A549 (cell line): ENCODE data around the gene ZNF593OS. TPM values are rescaled to one million over a fixed set of nuclear protein-coding genes. Genes with fewer than 3 reads are reported as not detected.
A peak's percentile ranks its signal among the peaks of the same experiment; 100 is the strongest.

ENCODE experiments used
- ATAC-seq, 2 experiments: fragments of 200-7000 bp in 1 of 2; fragments of >200 bp in 1 of 2; cut with Nextera tagmentation in 1 of 2; cut with Tn5 transposase in 1 of 2; 3 replicates each; pipeline versions ENCODE4 v1.8.0 to v1.9.1; 2018 to 2020; ENCODE audit warnings: mild to moderate bottlenecking in 1 of 2, moderate library complexity in 1 of 2
- CTCF ChIA-PET: fragments of 300-600 bp; sonication (Branson Sonifier 250); formaldehyde crosslinking; extraction: SDS; loops from one replicate; lab custom pipeline; 2021; ENCODE audit warnings: antibody characterized with exemption, inconsistent platforms; lab: Yijun Ruan, JAX
- POLR2A ChIA-PET: fragments of 350-600 bp; formaldehyde crosslinking; extraction: SDS; loops from one replicate; lab custom pipeline; 2021; ENCODE audit warnings: antibody characterized with exemption, inconsistent platforms; lab: Yijun Ruan, JAX
- DNase-seq, 2 experiments: peaks; one replicate each; pipeline versions ENCODE4 v3.0.0 to v3.0.0-alpha.2; 2011 to 2016; ENCODE audit warnings: low read depth in 1 of 2, low spot score in 1 of 2
- FAIRE-seq: peaks from 2 replicates; lab custom pipeline; 2011; peaks lifted over from hg19 to GRCh38; lab: Jason Lieb, UNC
- H3K27ac ChIP-seq, 2 experiments: fragments of >200 bp; sonication (Bioruptor Twin); formaldehyde crosslinking; 3 replicates each; pipeline ENCODE4 v1.5.1; 2016 to 2017
- H3K4me1 ChIP-seq: fragments of >200 bp; sonication (Bioruptor Twin); formaldehyde crosslinking; 3 replicates; pipeline ENCODE4 v1.6.1; 2016
- H3K4me2 ChIP-seq: fragments of >200 bp; sonication (Bioruptor Twin); formaldehyde crosslinking; 3 replicates; pipeline ENCODE4 v1.6.1; 2016
- H3K4me3 ChIP-seq: fragments of >200 bp; sonication (Bioruptor Twin); formaldehyde crosslinking; 3 replicates; pipeline ENCODE4 v1.5.1; 2016
- H3K9me3 ChIP-seq: fragments of >200 bp; sonication (Bioruptor Twin); formaldehyde crosslinking; 3 replicates; pipeline ENCODE4 v1.6.1; 2016
- CBX2 ChIP-seq: fragments of 200-600 bp; sonication (generic); IDR thresholded peaks from 2 replicates; pipeline ENCODE4 v1.6.1; 2016; ENCODE audit warnings: low read depth, mild to moderate bottlenecking, borderline replicate concordance
- CEBPB ChIP-seq, 2 experiments: fragments of >200 bp in 1 of 2; sonication (Bioruptor Twin) in 1 of 2; formaldehyde crosslinking in 1 of 2; IDR thresholded peaks; 2 replicates each; pipeline ENCODE4 v1.6.1; 2012 to 2016
- EHMT2 ChIP-seq: fragments of 200-600 bp; sonication (generic); IDR thresholded peaks from 2 replicates; pipeline ENCODE4 v1.6.1; 2016; ENCODE audit warnings: antibody characterized with exemption, low read depth, mild to moderate bottlenecking, moderate library complexity
- FOSB ChIP-seq: fragments of 250-450 bp; sonication (Bioruptor Pico); IDR thresholded peaks from 2 replicates; pipeline ENCODE4 v1.5.0; 2020; ENCODE audit warnings: mild to moderate bottlenecking, moderate library complexity
- GATA3 ChIP-seq: IDR thresholded peaks from 2 replicates; pipeline ENCODE4 v1.6.1; 2012; ENCODE audit warnings: borderline replicate concordance
- JUN ChIP-seq, 2 experiments: fragments of >200 bp; sonication (Bioruptor Twin); formaldehyde crosslinking; IDR thresholded peaks; 2 replicates in 1 of 2; 3 replicates in 1 of 2; pipeline ENCODE4 v1.6.1; 2016 to 2017
- KDM5A ChIP-seq: fragments of 200-600 bp; sonication (generic); IDR thresholded peaks from 2 replicates; pipeline ENCODE4 v1.6.1; 2016; ENCODE audit warnings: antibody characterized with exemption, mild to moderate bottlenecking
- MAFK ChIP-seq: fragments of 450-650 bp; IDR thresholded peaks from 2 replicates; pipeline ENCODE4 v1.6.1; 2014; ENCODE audit not compliant: partially characterized antibody
- MYC ChIP-seq: IDR thresholded peaks from 2 replicates; pipeline ENCODE4 v1.6.1; 2012; ENCODE audit warnings: mild to moderate bottlenecking, inconsistent platforms, low read length, improper control_type of control experiment, borderline replicate concordance
- NFE2L2 ChIP-seq: fragments of 150-350 bp; conservative IDR thresholded peaks from 2 replicates; pipeline ENCODE4 v1.6.1; 2014; ENCODE audit warnings: low read length
- PHF8 ChIP-seq: fragments of 200-600 bp; sonication (generic); IDR thresholded peaks from 2 replicates; pipeline ENCODE4 v1.6.1; 2016; ENCODE audit warnings: low read depth, mild to moderate bottlenecking, antibody characterized with exemption, moderate library complexity, borderline replicate concordance
- POLR2A ChIP-seq: IDR thresholded peaks from 2 replicates; pipeline ENCODE4 v1.6.1; 2012; ENCODE audit warnings: mild to moderate bottlenecking, low read length
- RAD21 ChIP-seq, 2 experiments: fragments of >200 bp in 1 of 2; sonication (Bioruptor Twin) in 1 of 2; formaldehyde crosslinking in 1 of 2; IDR thresholded peaks in 1 of 2; conservative IDR thresholded peaks in 1 of 2; 2 replicates in 1 of 2; 3 replicates in 1 of 2; pipeline ENCODE4 v1.6.1; 2012 to 2018; ENCODE audit warnings: inconsistent platforms in 1 of 2
- RARB ChIP-seq: fragments of 250-450 bp; sonication (Bioruptor Pico); IDR thresholded peaks from 2 replicates; pipeline ENCODE4 v1.8.0; 2021; ENCODE audit warnings: mild to moderate bottlenecking, moderate library complexity
- RFX5 ChIP-seq: fragments of 450-650 bp; IDR thresholded peaks from 2 replicates; pipeline ENCODE4 v1.7.1; 2014; ENCODE audit warnings: antibody characterized with exemption, mild to moderate bottlenecking, moderate library complexity
- SMC3 ChIP-seq: fragments of >200 bp; sonication (Bioruptor Twin); formaldehyde crosslinking; IDR thresholded peaks from 3 replicates; pipeline ENCODE4 v1.6.1; 2018; ENCODE audit warnings: inconsistent platforms
- SREBF2 ChIP-seq: fragments of 450-650 bp; IDR thresholded peaks from 2 replicates; pipeline ENCODE4 v1.6.1; 2014; ENCODE audit warnings: mild to moderate bottlenecking, moderate library complexity
- TFCP2L1 ChIP-seq: fragments of 250-450 bp; sonication (Bioruptor Pico); IDR thresholded peaks from 2 replicates; pipeline ENCODE4 v1.5.0; 2021; ENCODE audit warnings: mild to moderate bottlenecking
- ZFP36 ChIP-seq: fragments of 450-650 bp; IDR thresholded peaks from 2 replicates; pipeline ENCODE4 v1.6.1; 2014; ENCODE audit warnings: borderline replicate concordance; ENCODE audit not compliant: partially characterized antibody
- WGBS: methylation state at CpG from one replicate; pipeline ENCODE4 v1.1.6; 2017; ENCODE audit errors: missing lambda C conversion rate; 5-methylcytosine and 5-hydroxymethylcytosine counted together
- polyA plus RNA-seq, 4 experiments: library from polyadenylated mRNA; depleted of rRNA in 3 of 4; stranded (reverse); fragments of >200 nt; fragmentation: RNase III in 1 of 4; extraction: RNeasy Plus Mini Kit Qiagen cat#74134 plus additional on column Dnase treatment in 1 of 4; gene quantifications; 2 replicates in 3 of 4; 3 replicates in 1 of 4; pipeline ENCODE4 v1.2.3, GENCODE V29; 2011 to 2017
- TF ChIP-seq, protein P1 (sequence below): fragments of 250-450 bp; sonication (Bioruptor Pico); IDR thresholded peaks from 2 replicates; pipeline ENCODE4 v1.5.0; 2021; ENCODE audit warnings: mild to moderate bottlenecking, moderate library complexity, borderline replicate concordance
- TF ChIP-seq, protein P2 (sequence below): fragments of 450-650 bp; IDR thresholded peaks from 2 replicates; pipeline ENCODE4 v1.6.1; 2014; ENCODE audit warnings: antibody characterized with exemption

ZNF593OS gene
- polyA plus RNA-seq, 2 of the 4 experiments (the other 2 are of a cell fraction) = not detected

DNA sequence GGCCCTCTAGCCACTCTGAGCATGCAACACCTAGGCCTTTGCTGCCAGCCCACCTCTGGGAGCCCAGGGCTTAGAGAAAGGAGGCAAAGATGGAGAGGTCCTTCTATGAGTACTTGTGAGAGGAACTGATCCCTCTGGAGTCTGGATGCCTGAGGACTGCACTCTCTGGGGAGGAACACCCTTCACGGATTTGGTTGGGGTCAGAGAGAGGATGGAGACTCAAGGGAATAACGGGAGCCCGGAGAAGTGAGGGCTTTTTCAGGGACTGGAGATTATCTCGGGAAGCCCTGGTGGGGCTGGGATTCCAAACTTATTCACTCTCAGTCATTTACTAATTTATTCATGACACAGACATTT, 2.5 kb downstream of the ZNF593OS start:
- CTCF ChIA-PET = interaction anchor here (0.6 to 3.7 kb wide), 34 partner anchors 8 to 271 kb away, joined by 3 to 33 read pairs (median 4); partner anchors contain the start of genes CATSPER4, CEP85, CNKSR1 and DHDDS
- TF ChIP-seq FOSB (CRISPR knock-in tag) = no peak
- TF ChIP-seq MYC = no peak
- TF ChIP-seq, protein P1, sequence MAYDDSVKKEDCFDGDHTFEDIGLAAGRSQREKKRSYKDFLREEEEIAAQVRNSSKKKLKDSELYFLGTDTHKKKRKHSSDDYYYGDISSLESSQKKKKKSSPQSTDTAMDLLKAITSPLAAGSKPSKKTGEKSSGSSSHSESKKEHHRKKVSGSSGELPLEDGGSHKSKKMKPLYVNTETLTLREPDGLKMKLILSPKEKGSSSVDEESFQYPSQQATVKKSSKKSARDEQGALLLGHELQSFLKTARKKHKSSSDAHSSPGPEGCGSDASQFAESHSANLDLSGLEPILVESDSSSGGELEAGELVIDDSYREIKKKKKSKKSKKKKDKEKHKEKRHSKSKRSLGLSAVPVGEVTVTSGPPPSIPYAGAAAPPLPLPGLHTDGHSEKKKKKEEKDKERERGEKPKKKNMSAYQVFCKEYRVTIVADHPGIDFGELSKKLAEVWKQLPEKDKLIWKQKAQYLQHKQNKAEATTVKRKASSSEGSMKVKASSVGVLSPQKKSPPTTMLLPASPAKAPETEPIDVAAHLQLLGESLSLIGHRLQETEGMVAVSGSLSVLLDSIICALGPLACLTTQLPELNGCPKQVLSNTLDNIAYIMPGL (CRISPR knock-in tag) = no peak
- TF ChIP-seq SMC3 = no peak
- TF ChIP-seq TFCP2L1 (CRISPR knock-in tag) = no peak
- TF ChIP-seq CBX2 = no peak
- no peak for TF ChIP-seq JUN (IDR thresholded peaks at IDR 0.05)
- no peak for TF ChIP-seq PHF8
- no peak for TF ChIP-seq EHMT2
- no peak for TF ChIP-seq GATA3
- TF ChIP-seq RAD21 (conservative IDR thresholded peaks at IDR 0.05 in 1 of 2, IDR thresholded peaks at IDR 0.05 in 1 of 2) = no peak
- TF ChIP-seq MAFK = no peak
- TF ChIP-seq KDM5A = no peak
- no peak for TF ChIP-seq CEBPB (IDR thresholded peaks at IDR 0.05)
- TF ChIP-seq, protein P2, sequence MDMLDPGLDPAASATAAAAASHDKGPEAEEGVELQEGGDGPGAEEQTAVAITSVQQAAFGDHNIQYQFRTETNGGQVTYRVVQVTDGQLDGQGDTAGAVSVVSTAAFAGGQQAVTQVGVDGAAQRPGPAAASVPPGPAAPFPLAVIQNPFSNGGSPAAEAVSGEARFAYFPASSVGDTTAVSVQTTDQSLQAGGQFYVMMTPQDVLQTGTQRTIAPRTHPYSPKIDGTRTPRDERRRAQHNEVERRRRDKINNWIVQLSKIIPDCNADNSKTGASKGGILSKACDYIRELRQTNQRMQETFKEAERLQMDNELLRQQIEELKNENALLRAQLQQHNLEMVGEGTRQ = no peak
- TF ChIP-seq POLR2A = no peak
- TF ChIP-seq ZFP36 = no peak
- no peak for TF ChIP-seq SREBF2
- Histone ChIP-seq H3K27ac (peak overlapping the region; percentile 90 to 99; a peak in 5 of 6 replicates), H3K4me3 (peak overlapping the region; percentile 95; the same call in 2 of the 3 replicates), H3K4me1 (peaks cover 10% of the 10 kb centered on the region; the same call in 2 of the 3 replicates), H3K4me2 (peak overlapping the region; percentile 87), H3K9me3 (no peaks in the 10 kb centered on the region)
- FAIRE-seq = no peak
- POLR2A ChIA-PET = interaction anchor here (0.5 to 1.6 kb wide), 3 partner anchors 58 to 264 kb away, joined by 6 to 15 read pairs (median 8); partner anchors contain the start of genes CEP85 and PDIK1L
- ATAC-seq = no peak
- 72% methylated on average over 4 of the region's 4 CpGs for WGBS
- no peak for DNase-seq

DNA sequence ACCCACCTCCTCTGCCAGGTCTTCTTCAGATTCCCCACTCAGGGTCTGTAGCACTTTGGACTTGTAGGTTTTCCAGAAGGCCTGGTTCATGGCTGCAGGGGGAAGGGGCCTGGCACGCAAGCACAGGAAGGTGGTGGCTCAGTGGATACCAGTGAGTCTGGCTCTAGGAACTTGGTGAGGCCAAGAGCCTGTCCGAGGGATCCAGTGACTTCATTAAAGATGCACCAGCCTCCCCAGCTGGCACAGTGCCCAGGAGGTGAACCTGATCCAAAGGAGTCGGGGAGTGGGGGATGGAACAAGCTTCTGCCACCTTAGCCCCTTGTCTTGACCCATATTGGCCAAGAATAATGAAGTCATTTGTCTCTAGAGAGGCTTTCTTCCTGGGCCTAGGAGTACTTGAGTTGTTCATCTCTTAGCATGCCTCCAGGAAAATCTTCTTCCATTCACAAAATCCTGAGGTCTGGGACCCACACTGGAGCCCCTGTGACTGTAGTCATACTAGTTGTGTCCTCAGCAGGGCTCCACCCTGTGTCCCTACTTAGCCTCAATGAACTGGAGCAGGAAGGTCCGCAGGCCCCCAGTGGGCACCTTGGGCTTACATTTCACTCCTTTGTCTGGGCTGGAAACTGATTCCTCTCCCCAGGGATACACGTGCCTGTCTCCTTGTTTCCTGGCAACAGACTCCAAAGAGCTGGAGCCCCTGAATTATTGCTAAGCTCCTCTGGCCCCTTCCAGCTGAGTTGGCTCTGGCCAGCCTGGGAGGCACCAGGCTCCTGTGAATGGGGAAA, 3.0 kb downstream of the ZNF593OS start, which contains the start of gene C1orf232:
Gene C1orf232 (minus strand): TSS at position 554 of the 788 bp plus-strand sequence. CDS start 464 bp downstream, at position 90.
- no peaks in the 10 kb centered on the region for H3K9me3 ChIP-seq
- peak within 1 kb of the TSS; percentile 90 to 99 for H3K27ac ChIP-seq
- TF ChIP-seq NFE2L2 (no peak), RARB (no peak), RFX5 (no peak)
- DNase-seq (no peak), ATAC-seq (no peak), FAIRE-seq (no peak)
- ChIA-PET CTCF (interaction anchor here (1.1 to 3.7 kb wide), 9 partner anchors 12 to 153 kb away, joined by 3 to 33 read pairs (median 5); partner anchors contain the start of gene CEP85), POLR2A (interaction anchor here (0.5 to 1.5 kb wide), 2 partner anchors 57 to 263 kb away, joined by 6 to 8 read pairs; partner anchors contain the start of gene PDIK1L)
- WGBS = 92% methylated on average over 3 of the region's 5 CpGs
- H3K4me1 ChIP-seq = peaks cover 10% of the 10 kb centered on the region; the same call in 2 of the 3 replicates
- H3K4me2 ChIP-seq = peak within 1 kb of the TSS; percentile 87
- peak within 1 kb of the TSS; percentile 95 for H3K4me3 ChIP-seq
